ENCODE results near the gene APOC3. TPM values are rescaled to one million over a fixed set of nuclear protein-coding genes. Genes with fewer than 3 reads are reported as not detected.

Gene APOC3
- total RNA-seq, 1 experiment from 2014 or later = 2.5 TPM

- no peak for TF ChIP-seq SMAD3 (CRISPR knock-in tag; IDR thresholded peaks at IDR 0.05; ENCODE audit: borderline replicate concordance)
- no peak for TF ChIP-seq MAX (CRISPR knock-in tag; IDR thresholded peaks at IDR 0.05)
- no peak for TF ChIP-seq ZNF396 (CRISPR knock-in tag; IDR thresholded peaks at IDR 0.05; ENCODE audit: borderline replicate concordance)
- no peak for TF ChIP-seq GTF2I (CRISPR knock-in tag; conservative IDR thresholded peaks at IDR 0.05)
These were observed 52.7 kb downstream of the APOC3 start (continued) for GRCh38 chr11:116882386-116882785.

Other genes with a start within 250 kb of the APOC3 start
- 20.7 to 24.6 TPM (median 22.4 TPM) in 3 replicates for gene BUD13, start 56.9 kb upstream of the APOC3 start, total RNA-seq (2021)
- 55.2 to 59.6 TPM (median 56.6 TPM) in 3 replicates for gene ZPR1, start 41.9 kb upstream of the APOC3 start, total RNA-seq (2021)
- 0.09 to 0.32 TPM (median 0.20 TPM) in 3 replicates for gene APOA5, start 38.0 kb upstream of the APOC3 start, total RNA-seq (2021)
- not detected in 3 replicates for gene APOA4, start 6.6 kb upstream of the APOC3 start, total RNA-seq (2021)
- 2.1 to 4.4 TPM (median 3.2 TPM) in 3 replicates for gene APOA1, start 7.7 kb downstream of the APOC3 start, total RNA-seq (2021)

Measured in WTC11 (cell line).